GM10266 (cell line): ENCODE data around the gene IGHMBP2.

Source experiments
- DNase-seq: peaks from one replicate; pipeline ENCODE4 v3.0.0; 2012; ENCODE audit errors: extremely low spot score
- CTCF ChIP-seq: IDR thresholded peaks from 2 replicates; pipeline ENCODE4 v1.5.1; 2012; ENCODE audit warnings: mild to moderate bottlenecking, low read depth; ENCODE audit not compliant: control insufficient read depth, insufficient read depth; ENCODE audit errors: missing control alignments

IGHMBP2 gene

GRCh38 chr11:68936676-68937620 is 33.3 kb downstream of the IGHMBP2 start:
- no peak for DNase-seq

GRCh38 chr11:68938088-68938487 is 34.4 kb downstream of the IGHMBP2 start:
- TF ChIP-seq CTCF = no peak
- DNase-seq = no peak

More at GRCh38 chr11:68936676-68937620, 33.3 kb downstream of the IGHMBP2 start:
- no peak for TF ChIP-seq CTCF

- no peak for DNase-seq
- no peak for TF ChIP-seq CTCF
Measured at GRCh38 chr11:68938816-68939582, 35.3 kb downstream of the IGHMBP2 start.

- no peak for DNase-seq
- TF ChIP-seq CTCF = no peak
Measured at GRCh38 chr11:68939583-68940555, 36.2 kb downstream of the IGHMBP2 start.

GRCh38 chr11:68940651-68941323 is 37.1 kb downstream of the IGHMBP2 start:
- no peak for DNase-seq
- TF ChIP-seq CTCF = no peak
